HG03060 (cell line): ENCODE data around the gene TRERF1.

ENCODE experiments used
- ATAC-seq: cut with Tn5 transposase; IDR thresholded peaks from one replicate; pipeline ENCODE4 v1.9.1; 2021; ENCODE audit warnings: low read depth, moderate number of reproducible peaks; ENCODE audit not compliant: unreplicated experiment

TRERF1 gene

DNA sequence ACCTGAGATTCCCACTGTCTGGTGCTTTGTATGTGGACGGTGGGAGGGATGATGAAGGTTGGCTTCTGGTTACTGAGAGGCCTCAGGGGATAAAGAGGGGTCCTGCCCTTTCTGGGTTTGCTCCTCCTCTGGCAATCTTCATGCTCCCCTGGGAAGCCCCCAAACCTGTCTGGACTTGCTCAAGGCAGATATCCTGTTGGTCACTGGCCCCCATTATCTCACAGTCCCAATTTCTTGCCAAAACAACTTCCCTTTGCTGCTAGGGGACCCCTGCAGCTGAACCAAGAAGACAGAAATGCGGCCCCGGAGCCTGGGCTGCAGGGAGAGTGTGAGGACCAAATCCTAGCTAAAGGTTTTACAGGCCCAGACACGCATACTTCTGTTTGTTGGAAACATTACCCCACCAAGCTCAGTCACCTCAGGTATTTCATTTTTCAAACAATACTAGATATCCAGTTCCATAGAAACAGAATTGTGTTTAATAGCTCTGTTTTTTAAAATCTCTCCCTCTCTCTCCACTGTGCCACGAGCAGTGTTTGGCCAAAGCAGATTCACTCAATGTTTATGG, 170.7 kb downstream of the TRERF1 start:
- no peak for ATAC-seq

DNA sequence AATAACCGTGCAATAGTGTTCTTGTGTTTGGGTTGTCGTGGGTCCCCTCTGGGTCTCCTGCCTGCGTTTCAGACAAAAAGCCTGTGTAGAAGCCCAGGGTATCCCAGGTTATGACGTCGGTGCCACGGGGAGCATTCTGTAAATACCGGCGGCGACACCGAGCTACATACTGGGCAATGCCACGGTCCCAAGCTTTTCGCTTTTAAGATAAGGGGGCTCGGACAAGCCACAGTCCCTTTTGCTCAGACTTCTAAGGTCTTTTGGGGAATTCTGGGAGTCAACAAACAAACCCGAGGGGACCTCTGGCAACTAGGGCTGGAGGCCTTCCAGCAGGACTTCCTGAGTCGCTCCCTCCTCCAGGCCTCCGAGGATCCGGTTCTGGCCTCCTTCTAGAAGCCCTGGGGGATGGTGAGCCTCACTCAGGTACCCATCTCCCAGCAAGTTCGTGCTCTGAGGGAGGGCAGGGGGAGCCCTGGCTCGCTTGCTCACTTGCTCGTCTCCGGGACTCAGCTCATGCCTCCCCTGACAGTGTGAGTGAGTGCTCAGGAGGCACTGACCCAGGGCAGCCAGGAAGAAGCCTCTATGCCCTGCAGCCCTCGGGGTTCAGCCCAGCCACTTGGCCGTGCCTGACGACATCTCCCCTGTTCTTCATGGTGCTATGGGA, 171.6 kb downstream of the TRERF1 start:
- ATAC-seq, result no peak

DNA sequence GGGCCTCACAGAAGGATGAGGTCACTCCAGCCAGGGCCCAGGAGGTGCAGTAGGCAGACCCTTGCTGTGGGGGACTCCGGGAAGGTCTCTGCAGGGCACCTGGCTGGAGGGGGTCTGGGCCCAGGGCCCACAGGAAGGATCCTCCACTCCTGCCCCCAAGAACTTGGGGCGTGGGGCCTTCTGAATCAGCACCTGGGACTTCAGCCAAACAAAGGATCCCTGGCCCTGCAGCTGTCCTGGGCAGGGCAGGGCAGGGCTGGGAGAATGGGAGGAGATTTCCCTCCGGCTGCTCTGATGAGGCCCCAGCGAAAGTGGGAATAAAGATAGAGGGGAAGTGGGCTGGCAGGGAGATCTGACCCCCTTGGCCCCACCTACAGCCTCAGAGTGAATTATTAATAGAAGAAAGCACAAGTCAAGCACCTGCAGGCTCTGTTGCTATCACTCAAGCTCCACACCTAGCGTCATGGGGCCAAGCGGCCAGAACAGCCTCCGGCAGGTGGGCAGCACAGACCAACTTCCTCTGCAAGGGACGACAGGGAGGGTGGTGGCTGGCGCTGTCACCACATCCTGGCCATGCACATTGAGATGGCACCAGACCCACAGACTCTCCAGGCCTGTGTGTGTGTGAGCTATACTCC, 172.5 kb downstream of the TRERF1 start:
- ATAC-seq, result no peak

DNA sequence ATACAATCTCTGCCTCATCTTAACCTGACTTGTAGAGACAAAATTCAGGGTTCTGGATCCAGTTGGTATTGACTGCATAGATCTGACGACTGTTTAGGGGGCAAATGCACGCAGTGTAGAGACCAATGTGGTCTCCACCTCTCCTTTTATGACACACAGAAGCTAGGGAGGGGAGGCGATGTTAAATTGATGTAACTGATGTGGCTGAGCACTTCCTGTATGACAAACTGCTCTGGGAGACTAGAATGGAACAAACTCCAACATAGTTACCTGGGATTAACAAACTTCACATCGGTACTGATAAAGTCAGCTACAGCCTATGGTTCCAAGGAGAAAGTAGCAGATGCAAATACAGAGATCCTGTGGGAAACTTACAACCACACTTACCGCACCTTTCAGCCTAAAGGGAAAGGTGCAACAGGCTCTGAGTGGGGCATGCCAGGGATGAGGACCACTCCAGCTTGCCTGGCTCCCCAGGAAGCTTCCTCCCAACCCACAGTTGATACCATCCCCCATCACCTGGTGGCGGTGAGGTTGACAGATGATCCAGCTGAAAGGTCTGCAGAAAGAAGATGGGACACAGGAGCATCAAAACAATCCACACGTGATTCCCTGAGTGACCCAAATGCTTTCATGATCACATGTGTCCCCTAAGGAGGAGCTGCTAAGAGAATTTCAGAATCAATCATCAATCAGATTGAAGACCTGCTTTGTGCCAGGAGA, 173.4 kb downstream of the TRERF1 start:
- ATAC-seq, result no peak

DNA sequence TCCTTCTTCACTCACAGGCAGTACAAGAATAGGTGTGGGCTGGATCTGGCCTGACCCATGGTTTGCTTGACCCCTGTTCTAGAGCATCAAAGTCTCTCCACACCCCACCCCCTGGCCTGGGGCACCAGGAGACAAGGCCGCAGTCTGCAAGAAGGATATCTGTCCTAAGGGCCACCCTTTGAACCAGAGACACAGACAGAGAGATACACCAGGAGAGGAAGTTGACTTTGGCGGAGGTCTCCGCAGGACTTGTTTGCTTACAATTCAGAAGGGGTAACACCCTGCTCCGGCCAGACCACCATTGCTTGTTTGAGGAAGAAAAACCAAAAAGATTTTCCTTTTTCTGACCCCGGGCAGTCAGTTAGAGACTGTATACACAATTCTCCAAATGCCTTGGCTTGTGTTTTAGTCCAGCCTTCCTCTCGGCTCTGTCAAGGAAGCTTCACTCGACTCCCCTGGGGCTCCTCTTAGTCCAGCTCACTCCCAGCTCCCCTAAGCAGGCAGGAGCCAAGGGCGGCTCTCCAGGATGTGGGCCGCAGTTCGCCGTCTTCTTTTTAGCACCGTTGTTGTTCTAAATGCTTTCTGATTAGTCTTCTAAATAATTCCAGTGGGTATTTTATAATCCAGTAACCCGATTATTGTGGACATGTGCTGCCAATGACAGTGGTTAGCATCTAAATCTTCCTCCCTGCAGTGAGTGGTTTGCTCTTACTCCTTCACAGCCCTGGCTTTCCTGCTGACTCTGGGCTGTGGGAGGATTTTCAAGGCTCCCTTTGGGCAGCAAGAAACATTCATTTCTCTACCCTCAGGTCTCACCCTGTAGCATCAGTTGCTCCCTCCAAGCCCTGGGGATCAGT, 175.5 kb downstream of the TRERF1 start:
- no peak for ATAC-seq

DNA sequence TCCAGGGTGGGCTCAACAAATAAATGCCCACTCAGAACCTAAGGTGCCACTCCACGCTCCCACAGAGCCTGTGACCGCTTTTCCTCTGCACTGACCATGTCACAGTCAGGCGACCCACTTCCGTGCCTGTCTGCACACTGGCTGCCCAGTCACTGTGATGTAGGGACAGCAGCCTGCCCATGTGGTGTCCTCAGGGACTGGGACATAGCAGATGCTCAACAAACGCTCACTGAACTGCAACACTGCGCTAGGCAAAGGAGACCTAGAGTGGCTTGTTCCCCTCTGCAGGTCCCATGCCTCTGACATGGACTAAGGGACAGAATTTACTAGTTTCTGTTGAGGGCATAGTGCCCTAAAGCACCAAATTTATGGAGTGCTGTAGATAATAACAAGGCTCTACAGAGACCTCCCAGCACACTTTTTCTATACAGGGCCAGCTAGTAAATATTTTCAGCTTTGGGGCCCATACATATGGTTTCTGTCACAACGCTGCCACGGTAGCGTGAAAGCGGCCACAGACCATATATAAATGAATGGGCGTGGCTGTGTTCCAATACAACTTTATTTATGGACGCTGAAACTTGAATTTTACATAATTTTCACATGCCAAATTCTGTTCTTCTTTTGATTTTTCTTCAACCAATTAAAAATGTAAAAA, 176.2 kb downstream of the TRERF1 start:
- no peak for ATAC-seq

DNA sequence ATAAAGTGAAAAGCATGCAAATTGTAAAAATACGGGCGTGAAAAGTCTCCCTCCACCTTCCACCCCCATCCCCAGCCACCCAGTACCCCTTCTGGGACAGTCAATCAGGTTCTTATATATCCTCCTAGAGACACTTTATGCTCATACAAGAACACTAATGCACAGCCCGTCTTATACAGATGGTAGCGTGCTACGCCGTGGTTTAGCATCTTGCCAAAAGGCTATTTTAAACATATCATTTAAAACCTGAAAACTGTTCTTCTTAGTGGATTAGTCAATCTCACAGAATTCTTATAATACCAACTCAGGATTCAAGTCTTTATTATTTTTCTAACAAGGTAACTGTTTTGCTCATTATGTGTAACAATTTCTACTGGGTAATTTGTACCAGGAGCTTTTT, 176.8 kb downstream of the TRERF1 start:
- no peak for ATAC-seq

DNA sequence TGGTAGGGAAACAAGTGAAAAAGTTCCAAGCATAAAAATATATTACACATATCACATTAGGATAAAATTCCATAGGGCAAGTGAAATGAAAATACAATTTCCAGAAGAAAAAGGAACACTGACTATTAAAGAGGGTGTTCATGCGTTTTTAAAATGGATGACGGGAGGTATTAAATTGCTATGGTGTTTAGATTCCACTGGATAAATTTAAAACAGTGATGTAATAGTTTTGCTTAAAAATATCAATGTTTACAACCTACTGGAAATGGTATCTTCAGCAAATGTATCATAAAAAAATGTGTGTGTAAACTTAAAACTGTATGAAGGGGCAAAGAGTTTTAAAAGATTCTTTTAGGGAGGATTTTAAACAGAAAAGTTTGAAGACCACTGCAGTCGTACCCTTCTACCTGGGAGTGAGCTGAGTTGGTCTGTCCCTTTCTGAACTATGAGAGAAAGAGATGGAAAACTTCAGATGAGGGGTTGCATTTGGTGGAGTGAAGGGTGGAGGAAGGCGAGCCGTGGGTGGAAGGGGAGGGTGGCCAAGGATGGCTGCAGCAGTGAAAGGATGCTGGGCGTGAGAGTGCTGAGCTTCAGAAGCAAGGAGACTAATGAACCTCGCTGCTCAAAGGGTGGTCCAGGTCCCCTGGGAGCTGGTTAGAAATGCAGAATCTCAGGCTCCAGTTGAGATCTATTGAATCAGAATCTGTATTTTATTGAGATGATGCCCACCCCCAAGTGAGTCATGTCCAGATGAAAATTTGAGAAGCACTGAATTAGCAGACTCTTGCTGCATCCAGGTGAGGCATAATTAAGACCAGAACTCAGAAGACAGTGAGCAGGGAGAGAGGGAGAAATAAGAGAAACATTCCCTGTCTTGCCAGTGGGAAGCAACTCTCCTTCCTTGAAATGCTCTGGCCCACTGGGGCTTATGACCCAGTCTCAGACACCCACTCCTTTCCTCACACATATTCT, 179.6 kb downstream of the TRERF1 start:
- ATAC-seq, result no peak

DNA sequence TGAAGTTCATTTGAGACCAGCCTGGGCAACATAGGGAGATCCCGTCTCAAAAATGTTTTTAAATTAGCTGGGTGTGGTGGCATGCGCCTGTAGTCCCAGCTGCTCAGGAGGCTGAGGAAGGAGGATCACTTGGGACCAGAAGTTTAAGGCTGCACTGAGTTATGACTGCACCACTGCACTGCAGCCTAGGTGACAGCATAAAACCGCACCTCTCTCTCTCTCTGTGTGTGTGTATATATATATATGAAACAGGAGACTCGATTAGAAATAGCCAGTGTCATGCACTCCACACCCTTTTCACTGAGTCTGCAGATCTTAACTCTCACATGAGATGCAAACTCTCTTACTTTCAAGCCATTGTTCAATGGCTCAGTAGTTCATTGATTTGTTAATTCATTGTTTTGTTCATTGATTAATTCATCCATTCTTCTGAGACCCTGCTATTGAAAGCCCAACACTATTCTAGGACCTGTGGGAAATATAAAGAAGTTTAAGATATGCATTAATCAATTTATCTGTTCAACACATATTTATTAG, 181.7 kb downstream of the TRERF1 start:
- peak; percentile 27 for ATAC-seq

DNA sequence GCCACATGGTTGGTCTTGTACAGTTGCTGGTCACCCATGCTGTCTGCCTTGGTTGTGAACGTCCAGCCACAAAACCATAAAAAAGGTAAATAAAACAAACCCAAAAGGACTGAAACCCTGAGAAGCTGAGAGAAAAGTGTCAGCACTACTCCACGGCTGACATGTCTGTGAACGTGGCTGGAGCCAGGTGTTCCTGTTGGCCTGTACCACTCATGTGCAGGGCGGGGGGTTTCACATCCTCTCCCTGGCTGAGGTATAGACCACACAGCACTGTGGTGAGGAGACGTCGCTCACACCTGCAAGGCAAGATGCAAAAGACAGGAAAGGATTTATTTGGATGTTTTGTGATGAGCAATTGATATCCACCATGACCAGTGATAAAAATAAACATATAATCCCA, 182.2 kb downstream of the TRERF1 start:
- peak; percentile 58 for ATAC-seq

DNA sequence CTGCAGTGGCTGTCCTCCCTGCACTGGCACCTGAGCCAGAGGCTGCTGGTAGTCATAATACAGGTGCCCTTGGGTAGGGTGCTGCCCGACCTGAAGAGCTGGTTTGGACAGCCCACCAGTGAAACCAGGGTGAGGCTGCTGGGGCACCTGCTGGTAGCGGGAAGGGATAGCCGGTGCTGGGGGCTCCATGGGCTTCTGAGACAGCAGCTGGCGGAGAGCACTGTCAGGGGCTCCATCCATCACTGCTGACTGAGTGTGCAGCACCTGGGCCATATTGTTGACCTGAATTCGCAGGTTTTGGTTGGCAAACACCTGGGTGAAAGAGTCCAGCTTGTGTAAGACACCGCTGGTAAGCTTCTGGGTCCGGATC, 182.9 kb downstream of the TRERF1 start:
- no peak for ATAC-seq

DNA sequence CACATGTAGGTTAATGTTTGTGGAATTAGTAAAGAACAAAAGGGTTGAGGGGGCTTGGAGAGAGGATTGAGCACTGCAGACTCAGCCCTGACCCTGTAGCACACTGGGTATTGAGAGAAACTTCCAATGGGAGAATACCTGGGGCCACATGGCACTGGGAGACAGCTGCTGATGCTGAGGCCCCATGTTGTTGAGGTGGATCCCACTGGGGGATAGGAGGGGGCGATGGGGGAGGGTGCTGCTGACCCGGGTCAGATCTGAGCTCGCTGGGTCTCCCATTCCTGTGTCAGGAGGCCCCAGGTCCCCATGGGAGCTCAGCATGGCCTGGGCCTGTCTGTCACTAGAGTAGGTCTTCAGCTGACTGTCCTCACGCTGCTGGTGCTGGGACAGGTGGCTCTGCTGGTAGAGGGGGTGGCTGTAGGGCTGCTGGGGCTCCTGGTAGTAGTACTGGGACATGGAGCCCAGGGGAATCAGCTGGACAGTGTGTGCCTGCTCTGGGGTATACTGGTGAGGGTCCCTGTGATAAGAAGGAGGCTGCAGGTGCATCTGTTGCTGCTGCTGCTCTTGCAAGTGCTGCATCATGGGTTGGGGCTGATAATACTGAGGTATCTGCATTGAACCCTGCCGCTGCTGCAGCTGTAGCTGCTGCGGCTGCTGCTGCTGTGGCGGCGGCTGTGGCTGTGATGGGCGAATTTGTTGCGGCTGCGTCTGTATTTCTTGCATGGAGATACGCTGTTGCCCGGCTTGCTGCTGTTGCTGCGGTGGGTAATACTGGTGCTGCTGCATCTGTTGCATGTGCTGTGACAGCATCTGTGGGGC, 183.5 kb downstream of the TRERF1 start:
- no peak for ATAC-seq

DNA sequence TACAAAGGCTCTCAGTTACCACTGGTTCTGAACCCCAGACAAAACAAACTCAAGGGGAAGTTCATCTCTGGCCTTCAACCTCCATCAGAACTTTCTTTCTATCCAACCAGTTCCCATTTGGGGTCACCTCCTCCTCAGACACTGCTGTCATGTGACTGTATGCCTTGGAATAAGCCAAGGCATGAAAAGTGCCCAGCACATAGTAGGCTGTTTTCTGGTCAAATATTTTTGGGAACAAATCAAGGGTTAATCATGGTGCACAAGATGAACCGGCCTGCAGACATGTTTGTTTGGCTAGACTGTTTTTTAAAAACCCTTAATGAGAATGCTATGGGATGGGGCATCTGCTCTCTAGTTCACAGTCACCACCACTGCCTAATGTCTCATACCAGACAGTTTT, 185.2 kb downstream of the TRERF1 start:
- ATAC-seq, result no peak

DNA sequence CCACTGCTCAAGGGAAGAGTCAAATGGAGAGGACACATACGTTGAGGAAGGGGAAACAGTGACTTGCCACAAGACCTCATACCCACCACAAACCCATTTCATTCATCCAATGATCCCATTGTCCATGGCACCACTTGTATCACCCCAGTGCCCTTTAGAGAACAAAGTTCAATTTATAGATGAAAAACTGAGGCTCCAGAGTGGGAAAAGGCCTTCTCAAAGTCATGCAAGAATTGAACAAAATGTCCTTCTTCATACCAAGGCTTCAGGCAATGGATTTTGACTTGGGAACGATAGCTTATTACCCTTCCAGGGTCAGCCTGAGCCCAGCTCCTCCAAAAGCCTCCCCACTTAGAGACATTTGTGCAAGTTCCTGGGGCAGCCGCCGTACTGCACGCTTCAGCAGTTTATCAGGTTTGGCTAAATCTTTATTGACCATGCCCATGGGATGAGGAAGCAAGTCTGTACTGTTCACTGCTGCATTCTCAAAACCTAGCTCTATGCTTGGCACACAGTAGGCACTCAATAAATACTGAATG, 186.8 kb downstream of the TRERF1 start:
- ATAC-seq, result no peak

DNA sequence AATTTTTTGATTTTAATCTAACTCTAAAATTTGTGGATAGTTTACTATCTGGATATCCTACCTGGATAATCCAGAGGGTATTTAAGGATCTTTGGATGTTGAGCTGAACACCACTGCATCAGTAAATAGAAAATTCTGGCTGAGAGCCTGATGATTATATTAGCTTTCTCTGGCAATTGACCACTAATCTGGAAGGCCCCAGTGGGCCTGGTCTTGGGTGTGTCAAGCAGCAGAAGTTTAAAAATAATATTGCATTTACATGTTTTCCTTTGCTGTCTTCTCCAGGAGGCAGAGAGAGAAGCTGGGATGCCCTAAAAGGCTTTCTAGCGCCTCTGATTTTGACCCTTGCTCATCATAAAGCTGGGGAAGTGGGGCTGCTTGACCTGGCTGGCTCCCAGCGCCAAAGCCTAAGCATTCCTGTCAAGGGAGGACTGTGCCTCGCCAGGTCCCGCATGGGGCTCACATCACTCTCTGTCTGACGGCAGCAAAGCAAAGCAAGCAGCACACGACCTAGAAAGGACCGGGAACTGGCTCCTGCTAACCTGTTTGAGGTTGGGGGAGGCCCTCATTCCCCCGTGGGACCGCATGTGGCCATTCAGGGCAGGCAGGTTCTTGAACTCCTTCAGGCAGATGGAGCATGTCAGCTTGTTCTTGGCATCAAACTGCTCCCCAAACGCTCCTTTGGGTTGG, 187.4 kb downstream of the TRERF1 start:
- no peak for ATAC-seq

DNA sequence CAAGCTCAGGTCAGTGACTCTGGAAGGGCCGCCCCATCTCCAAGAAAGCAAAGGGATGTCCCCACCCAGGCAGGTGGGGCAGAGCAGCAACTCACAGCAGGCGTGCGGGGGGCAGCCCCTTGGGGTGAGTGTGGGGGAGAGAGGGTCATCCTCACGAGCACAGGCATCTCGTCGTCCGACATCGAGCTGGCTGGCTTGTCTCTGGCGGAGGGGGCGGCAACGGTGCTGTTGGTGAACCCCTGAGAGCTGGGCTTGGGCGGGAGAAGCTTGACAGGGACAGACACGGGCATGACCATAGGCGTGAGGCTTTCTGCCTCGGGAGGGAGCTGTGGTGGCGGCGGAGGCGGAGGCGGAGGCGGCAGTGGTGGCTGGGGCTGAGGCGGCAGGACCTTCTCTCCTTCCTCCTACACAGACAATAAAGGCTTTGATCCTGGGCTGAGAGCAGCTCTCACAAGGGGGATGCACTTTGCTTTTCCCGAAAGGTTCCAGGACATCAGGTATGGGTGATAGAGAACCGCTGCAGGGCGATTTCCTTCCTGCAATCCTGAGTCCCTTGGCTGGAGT, 188.5 kb downstream of the TRERF1 start:
- ATAC-seq, result no peak

DNA sequence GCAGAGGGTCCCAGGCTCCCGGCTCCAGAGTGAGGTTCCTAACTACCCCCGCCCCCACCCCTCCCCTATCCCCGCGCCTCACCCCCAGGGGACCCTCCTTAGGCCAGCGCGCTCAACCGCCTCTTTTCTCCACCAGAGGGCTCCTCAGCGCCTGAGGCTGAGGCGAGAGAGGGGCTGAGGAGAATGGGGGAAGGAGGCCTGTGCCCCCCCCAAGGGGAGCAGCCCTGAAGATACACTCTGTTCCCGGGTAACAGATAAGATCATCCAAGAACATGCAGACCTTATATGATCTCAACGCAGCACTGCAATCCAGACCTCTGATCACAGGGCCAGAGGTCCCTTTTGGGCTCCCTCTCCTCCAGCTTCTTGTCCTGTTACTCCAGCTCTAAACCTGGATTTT, 190.8 kb downstream of the TRERF1 start:
- no peak for ATAC-seq
